ENCODE measurements around the gene STAB2.

GRCh38 chr12:103780093-103780440 is 193.0 kb downstream of the STAB2 start:
- no peak for TF ChIP-seq POLR2A (IDR thresholded peaks at IDR 0.05)
- TF ChIP-seq, protein P1, sequence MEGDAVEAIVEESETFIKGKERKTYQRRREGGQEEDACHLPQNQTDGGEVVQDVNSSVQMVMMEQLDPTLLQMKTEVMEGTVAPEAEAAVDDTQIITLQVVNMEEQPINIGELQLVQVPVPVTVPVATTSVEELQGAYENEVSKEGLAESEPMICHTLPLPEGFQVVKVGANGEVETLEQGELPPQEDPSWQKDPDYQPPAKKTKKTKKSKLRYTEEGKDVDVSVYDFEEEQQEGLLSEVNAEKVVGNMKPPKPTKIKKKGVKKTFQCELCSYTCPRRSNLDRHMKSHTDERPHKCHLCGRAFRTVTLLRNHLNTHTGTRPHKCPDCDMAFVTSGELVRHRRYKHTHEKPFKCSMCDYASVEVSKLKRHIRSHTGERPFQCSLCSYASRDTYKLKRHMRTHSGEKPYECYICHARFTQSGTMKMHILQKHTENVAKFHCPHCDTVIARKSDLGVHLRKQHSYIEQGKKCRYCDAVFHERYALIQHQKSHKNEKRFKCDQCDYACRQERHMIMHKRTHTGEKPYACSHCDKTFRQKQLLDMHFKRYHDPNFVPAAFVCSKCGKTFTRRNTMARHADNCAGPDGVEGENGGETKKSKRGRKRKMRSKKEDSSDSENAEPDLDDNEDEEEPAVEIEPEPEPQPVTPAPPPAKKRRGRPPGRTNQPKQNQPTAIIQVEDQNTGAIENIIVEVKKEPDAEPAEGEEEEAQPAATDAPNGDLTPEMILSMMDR (IDR thresholded peaks at IDR 0.05): no peak
- TF ChIP-seq EP300 (IDR thresholded peaks at IDR 0.05): no peak

Measured in ovary (tissue), 3 donors.